HG02943 (cell line): ENCODE data around the gene MEI4.
"Not testable (repeated sequence)": the region's sequence is repeated elsewhere in the genome, so short reads cannot be mapped to it uniquely, and the experiment has no call there.

Experiments
- ATAC-seq: cut with Tn5 transposase; IDR thresholded peaks from one replicate; pipeline ENCODE4 v1.9.1; 2021; ENCODE audit warnings: mild to moderate bottlenecking, low read depth, moderate library complexity; ENCODE audit not compliant: unreplicated experiment

The MEI4 gene

DNA sequence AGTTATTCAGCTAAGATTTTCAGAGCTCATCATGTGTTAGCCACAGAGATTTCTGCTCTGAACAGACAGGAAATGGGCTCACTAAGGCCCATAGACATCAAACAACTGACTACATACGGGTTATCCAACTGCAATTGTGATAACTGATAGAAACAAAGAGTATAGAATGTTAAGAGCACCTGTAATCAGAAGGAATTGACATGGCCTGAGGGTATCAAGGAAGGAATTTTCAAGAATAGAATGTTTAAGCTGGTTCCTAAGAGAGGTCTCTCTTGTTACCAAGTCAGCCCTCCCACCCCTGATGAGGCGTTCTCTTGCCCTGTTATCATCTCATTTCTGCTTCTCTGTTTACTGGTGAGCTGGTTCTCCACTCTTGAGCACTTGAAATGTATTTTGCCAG lies at the start of gene MEI4:
Gene MEI4, plus strand, starts transcription at position 301 of the 400 bp plus-strand sequence. CDS start 37,633 bp downstream, outside the sequence.
- ATAC-seq: no peak

DNA sequence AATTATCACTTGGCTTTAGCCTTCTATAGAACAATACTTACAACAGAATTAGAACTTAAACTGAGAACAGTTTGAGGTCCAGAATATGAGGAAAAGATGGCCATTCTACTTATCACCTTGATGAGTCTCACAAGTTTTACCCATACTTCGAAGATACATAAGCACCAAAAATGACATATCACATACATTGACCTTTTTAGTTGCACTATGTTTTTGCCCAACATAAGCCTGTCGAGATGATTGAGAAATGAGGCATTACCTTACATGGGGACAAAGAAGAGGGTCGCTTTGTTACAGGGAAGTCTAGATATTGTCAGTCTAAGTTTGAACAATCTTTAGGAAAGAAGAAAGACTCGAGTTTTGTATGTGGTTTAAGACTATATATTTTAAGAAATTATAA lies 48.4 kb upstream of the MEI4 start:
- ATAC-seq: no peak

DNA sequence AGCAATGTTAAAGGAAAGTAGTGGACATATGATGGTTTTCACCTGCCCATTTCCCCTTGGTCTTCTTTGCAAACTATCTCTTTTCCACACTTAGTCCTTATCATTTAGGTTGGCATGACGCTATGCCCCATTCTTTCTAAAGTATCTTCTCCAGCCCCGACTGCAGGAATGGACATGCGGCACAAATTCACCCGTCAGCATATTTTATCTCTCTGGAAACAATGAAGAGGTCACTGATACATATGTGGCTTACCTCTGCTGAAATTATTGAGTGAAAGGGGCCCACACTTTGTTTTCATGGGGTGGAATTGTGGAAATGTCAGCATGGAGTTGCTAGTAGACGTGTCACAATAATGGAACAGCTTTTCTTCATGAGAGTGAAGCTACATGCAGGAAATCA lies 45.8 kb upstream of the MEI4 start:
- ATAC-seq: no peak

- no peak for ATAC-seq
Measured at GRCh38 chr6:77609106-77609505, 43.7 kb upstream of the MEI4 start.

- ATAC-seq: no peak
Measured at GRCh38 chr6:77619114-77619513, 33.7 kb upstream of the MEI4 start.

- no peak for ATAC-seq
Measured at GRCh38 chr6:77620278-77620882, 32.5 kb upstream of the MEI4 start.

- no peak for ATAC-seq
Measured at GRCh38 chr6:77624515-77624914, 28.3 kb upstream of the MEI4 start.

- no peak for ATAC-seq
Measured at GRCh38 chr6:77626426-77626825, 26.4 kb upstream of the MEI4 start.

DNA sequence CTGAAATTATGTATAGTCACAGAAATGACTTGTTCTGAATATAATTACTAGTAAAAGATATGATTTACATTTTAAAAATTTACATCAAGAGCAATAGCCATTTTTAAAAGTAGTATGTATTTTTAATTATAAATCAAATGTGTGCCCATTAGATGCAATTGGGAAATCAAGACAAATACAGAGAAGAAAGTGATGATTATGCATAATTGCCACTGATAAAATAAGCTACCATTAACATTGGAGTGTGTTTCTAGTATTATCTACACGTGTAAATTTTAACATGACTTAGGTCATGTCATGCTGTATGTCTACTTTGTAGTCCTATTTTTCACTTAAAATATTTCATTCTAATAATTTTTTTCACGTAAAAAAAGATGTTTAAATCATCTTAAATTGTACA lies 22.8 kb upstream of the MEI4 start:
- ATAC-seq: no peak

- no peak for ATAC-seq
Measured at GRCh38 chr6:77633471-77633870, 19.4 kb upstream of the MEI4 start.

DNA sequence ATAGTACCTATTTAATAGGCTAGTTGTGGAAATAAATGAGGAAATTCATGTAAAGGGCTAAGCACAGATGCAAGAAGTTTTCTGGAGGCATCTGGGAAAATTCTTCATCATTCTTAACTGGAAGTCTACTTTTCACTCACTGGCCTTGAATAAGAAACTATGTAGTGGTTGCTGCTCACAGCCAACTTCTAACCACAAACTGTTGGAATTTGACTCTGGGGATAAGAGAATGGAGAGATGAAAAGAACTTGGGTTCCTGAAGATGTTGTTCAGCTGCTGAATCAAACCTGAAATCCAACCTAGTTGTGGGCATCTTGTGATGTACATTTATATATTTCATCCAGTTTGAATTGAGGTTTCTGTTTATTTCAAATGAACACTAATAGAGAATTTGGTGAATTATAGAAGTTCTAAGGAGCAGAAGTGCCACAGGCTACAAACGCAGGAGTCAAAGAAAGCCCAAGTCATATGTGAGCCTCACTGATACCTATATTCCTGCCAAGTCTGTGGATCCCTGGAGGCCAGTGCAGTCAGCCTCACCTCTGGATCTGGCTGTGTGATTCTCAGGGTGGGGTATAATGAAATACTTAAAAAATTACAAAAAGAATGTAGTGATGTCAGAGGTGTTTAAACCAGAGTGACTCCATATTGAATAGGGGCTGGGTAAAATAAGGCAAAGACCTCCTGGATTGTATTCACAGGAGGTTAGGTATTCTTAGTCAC lies 18.7 kb upstream of the MEI4 start:
- no peak for ATAC-seq

DNA sequence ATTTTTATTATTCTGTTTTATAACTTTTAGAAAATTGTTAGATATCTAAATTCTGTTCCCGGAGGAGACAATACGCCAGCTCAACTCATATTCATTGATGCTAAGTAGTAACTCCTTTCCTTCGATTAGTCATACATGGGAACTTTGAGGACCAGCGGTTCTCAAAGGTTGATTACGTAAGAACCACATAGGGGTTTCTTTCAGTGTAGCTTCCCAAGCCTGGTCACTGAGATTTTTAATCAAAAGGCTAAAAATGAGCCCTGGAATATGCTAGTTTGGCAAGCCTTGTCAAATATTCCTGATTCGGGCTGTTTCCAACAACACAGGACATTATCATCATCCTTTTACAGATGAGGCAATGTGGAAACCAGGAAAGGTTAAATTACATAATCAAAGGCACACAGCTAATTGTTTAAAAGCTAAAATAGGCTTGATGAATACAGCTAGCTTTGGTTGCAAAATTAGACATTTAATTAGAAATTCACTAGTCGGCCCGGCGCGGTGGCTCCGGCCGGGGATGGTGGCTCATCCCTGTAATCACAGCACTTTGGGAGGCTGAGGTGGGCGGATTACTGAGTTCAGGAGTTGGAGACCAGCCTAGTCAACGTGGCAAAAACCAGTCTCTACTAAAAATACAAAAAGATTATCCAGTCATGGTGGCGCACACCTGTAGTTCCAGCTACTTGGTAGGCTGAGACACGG lies 14.6 kb upstream of the MEI4 start:
- ATAC-seq: no peak

- ATAC-seq: no peak
Measured at GRCh38 chr6:77644102-77644705, 8.6 kb upstream of the MEI4 start.

- ATAC-seq: no peak
Measured at GRCh38 chr6:77650098-77650663, 2.7 kb upstream of the MEI4 start.

- ATAC-seq: no peak
Measured at GRCh38 chr6:77653816-77654215, 977 bp downstream of the MEI4 start.

GRCh38 chr6:77655035-77655434 lies 2.2 kb downstream of the MEI4 start:
- ATAC-seq: not testable (repeated sequence)

- no peak for ATAC-seq
Measured at GRCh38 chr6:77656999-77657764, 4.3 kb downstream of the MEI4 start.

- ATAC-seq: no peak
Measured at GRCh38 chr6:77666340-77666739, 13.5 kb downstream of the MEI4 start.

DNA sequence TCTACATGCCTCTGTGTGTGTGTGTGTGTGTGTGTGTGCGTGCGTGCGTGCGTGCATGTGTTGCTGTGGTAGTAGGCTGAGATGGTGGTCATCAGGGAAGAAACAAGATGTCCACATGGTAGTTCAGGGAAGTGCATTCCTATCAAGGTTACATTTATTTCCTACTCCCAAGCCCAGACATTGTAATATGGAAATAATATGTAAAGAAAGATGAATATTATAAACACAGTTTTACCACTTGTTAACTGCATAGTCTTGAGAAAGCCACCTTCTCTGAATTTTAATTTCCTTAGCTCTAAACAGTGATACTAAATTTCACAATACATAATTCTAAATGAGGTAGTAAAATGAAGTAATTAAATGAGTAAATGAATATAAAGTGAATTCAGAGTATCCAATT lies 14.0 kb downstream of the MEI4 start:
- ATAC-seq: no peak

DNA sequence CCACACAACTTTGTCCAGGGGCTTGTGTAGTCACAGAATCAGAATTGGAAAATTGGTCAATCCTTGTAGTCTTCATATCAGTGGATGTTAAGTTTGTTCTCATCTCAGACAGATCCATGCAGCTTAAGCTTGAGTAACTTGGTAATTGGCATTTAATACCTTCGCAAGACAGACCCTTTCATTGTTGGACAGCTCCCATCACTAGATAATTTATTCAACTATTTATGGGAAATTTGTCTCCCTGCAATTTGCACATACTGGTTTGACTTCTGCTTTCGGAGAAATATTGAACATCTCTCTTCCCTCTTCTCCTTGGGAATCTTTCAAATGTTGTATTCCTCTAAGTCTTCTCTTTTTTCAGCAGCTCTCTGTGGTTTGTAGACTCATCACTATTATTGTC lies 17.1 kb downstream of the MEI4 start:
- ATAC-seq: no peak
